Thymus (tissue), 11 donors: ENCODE results near the gene PSTPIP2. TPM values are rescaled to one million over a fixed set of nuclear protein-coding genes. Genes with fewer than 3 reads are reported as not detected.
"Not testable (repeated sequence)": the region's sequence is repeated elsewhere in the genome, so short reads cannot be mapped to it uniquely, and the experiment has no call there.

Source experiments
- DNase-seq, 9 donors: peaks; one replicate each; pipeline ENCODE4 v3.0.0-alpha.2; 2013; ENCODE audit warnings: low spot score in 9 of 9, low read depth in 6 of 9, missing footprints in 1 of 9
- H3K27ac ChIP-seq, 2 donors: one replicate each; pipeline ENCODE4 v1.5.1; 2013; ENCODE audit warnings: control low read depth in 1 of 2, low read depth in 1 of 2, low read length in 1 of 2, mild to moderate bottlenecking in 1 of 2, moderate library complexity in 1 of 2
- H3K27me3 ChIP-seq, 2 donors: one replicate each; pipeline ENCODE4 v1.5.1; 2013; ENCODE audit warnings: low read length in 1 of 2; ENCODE audit not compliant: control insufficient read depth in 2 of 2, insufficient read depth in 1 of 2
- H3K36me3 ChIP-seq, 2 donors: one replicate each; pipeline ENCODE4 v1.5.1; 2013; ENCODE audit warnings: low read length in 1 of 2, mild to moderate bottlenecking in 1 of 2, moderate library complexity in 1 of 2; ENCODE audit not compliant: control insufficient read depth in 2 of 2, insufficient read depth in 2 of 2
- H3K4me1 ChIP-seq, 2 donors: one replicate each; pipeline ENCODE4 v1.5.1; 2013; ENCODE audit warnings: low read length in 2 of 2; ENCODE audit not compliant: control insufficient read depth in 2 of 2, insufficient read depth in 2 of 2
- H3K4me3 ChIP-seq, 2 donors: one replicate each; pipeline ENCODE4 v1.5.1; 2013; ENCODE audit warnings: low read length in 2 of 2, control low read depth in 1 of 2, mild to moderate bottlenecking in 1 of 2
- H3K9me3 ChIP-seq, 2 donors: one replicate each; pipeline ENCODE4 v1.5.1; 2013; ENCODE audit warnings: low read length in 1 of 2, mild to moderate bottlenecking in 1 of 2; ENCODE audit not compliant: control insufficient read depth in 2 of 2, insufficient read depth in 1 of 2
- WGBS: extraction: QIAGEN DNeasy Blood & Tissue Kit; methylation state at CpG from one replicate; pipeline ENCODE4 v1.1.7; 2013; 5-methylcytosine and 5-hydroxymethylcytosine counted together
- polyA plus RNA-seq: library from polyadenylated mRNA; stranded (reverse); fragments of 200-250 nt; gene quantifications from one replicate; pipeline ENCODE4 v1.2.3, GENCODE V29; 2013
- total RNA-seq: library from RNA; stranded (reverse); fragments of 120-200 nt; gene quantifications from one replicate; pipeline ENCODE4 v1.2.4, GENCODE V29; 2013
- donor health status: healthy.

The PSTPIP2 gene
- total and polyA plus RNA-seq, 2 donors: 6.1 to 8.1 TPM

DNA sequence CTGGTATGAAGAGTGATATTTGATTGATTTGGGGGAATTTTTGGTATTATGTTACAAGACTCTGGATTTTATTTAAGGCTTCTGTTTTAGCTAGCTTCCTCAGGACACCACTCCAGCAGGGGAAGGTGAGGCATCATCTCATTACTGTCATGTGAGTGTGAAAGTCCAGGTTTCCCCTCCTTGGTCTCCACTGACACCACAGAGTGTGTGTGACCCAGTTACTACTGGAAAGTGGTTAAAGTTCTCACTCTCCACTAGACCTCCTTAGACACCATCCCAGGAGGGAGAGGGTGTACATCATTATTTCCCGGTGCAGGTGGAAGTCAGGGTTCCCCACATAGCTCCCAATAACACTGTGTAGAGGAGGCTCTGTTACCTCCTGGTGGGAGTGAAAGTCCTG, 69.1 kb downstream of the PSTPIP2 start:
- Histone ChIP-seq H3K4me3 (no peak overlapping the region), H3K9me3 (peaks cover 0 to 6% of the 10 kb centered on the region in 2 donors), H3K36me3 (no peaks in the 10 kb centered on the region), H3K4me1 (peaks cover 7 to 10% of the 10 kb centered on the region in 2 donors), H3K27ac (no peak overlapping the region), H3K27me3 (no peaks in the 10 kb centered on the region)
- DNase-seq: no peak
- 97% methylated on average over 1 of the region's 1 CpG for WGBS

DNA sequence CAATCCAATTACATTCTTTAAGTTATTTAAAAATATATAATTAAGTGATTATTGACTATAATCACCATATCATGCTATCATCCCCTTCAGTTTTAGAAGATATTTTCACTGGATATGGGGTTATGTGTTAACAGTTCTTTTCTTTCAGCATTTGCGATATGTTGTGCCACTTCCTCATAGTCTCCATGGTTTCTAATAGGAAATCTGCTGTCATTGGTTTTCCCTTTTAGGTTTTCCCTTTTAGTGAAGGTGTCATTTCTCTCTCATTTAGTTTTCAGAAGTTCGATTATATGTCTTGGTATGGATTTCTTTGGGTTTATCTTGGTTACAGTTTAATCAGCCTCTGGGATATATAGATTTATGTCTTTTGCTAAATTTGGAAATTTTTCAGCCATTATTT, 70.2 kb downstream of the PSTPIP2 start:
- H3K9me3 ChIP-seq: peaks cover 0 to 6% of the 10 kb centered on the region in 2 donors
- no peak overlapping the region for H3K4me3 ChIP-seq
- H3K27ac ChIP-seq: no peak overlapping the region
- no peak for DNase-seq
- peaks cover 7 to 14% of the 10 kb centered on the region in 2 donors for H3K4me1 ChIP-seq
- H3K36me3 ChIP-seq: no peaks in the 10 kb centered on the region
- 95% methylated on average over 2 of the region's 2 CpGs for WGBS
- H3K27me3 ChIP-seq: no peaks in the 10 kb centered on the region

DNA sequence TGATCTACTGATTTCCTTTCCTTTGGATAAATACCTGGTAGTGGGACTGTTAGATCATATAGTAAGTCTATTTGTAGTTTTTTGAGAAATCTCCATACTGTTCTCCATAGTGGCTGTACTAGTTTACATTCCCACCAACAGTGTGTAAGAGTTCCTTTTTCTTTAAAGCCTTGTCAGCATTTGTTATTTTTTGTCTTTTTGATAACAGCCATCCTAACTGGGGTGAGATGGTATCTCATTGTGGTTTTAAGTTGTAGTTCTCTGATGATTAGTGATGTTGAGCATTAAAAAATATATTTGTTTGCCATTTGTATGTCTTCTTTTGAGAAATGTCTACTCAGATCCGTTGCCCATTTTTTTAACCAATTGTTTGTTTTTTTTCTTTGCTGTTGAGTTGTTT, 71.0 kb downstream of the PSTPIP2 start:
- Histone ChIP-seq H3K36me3 (no peaks in the 10 kb centered on the region), H3K4me1 (peaks cover 7 to 14% of the 10 kb centered on the region in 2 donors)

DNA sequence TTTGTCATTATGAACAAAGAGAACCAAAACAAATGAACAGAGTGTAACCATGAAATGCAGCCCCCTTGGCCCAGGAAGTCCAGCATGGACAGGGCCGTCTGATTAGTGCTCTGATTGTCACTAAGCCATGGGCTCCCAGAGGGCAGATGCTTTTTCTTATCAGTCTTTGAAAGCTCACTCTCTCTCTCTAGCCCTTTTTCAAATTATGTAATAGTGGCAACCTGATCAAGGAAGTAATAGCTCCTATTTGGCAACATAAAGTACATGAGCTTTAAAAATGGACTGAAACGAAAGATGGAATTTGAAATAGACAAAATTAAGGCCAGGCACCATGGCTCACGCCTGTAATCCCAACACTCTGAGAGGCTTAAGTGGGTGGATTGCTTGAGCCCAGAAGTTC, 72.5 kb downstream of the PSTPIP2 start:
- Histone ChIP-seq H3K36me3 (no peaks in the 10 kb centered on the region), H3K4me1 (peaks cover 7 to 14% of the 10 kb centered on the region in 2 donors), H3K9me3 (peaks cover 0 to 6% of the 10 kb centered on the region in 2 donors), H3K27ac (no peak overlapping the region), H3K4me3 (no peak overlapping the region), H3K27me3 (no peaks in the 10 kb centered on the region)
- WGBS: 93% methylated on average over 3 of the region's 3 CpGs
- no peak for DNase-seq

More for the DNA sequence above, 71.0 kb downstream of the PSTPIP2 start:
- DNase-seq: no peak
- Histone ChIP-seq H3K27me3 (no peaks in the 10 kb centered on the region), H3K4me3 (no peak overlapping the region), H3K27ac (no peak overlapping the region), H3K9me3 (peaks cover 0 to 6% of the 10 kb centered on the region in 2 donors)
- 33% methylated on average over 1 of the region's 1 CpG for WGBS

DNA sequence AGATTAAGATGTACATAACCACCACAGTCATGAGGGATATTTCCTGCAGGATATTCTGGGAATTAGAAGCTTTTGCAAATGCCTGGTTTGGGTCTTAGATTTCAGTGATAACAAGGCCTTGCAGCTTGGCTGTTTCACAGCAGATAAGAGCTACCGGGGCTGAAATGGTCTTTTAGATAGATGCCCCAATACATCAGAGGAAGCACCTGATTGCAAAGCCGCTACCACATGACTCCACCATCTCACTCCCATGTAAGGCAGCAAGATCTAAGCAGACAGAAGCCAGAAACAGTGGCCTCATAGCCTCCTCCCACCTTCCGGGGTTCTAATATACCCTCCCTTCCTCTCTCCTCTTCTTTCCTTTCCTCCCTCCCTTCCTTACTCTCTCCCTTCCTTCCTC, 73.8 kb downstream of the PSTPIP2 start:
- Histone ChIP-seq H3K9me3 (peaks cover 0 to 5% of the 10 kb centered on the region in 2 donors), H3K4me1 (peaks cover 7 to 14% of the 10 kb centered on the region in 2 donors), H3K27me3 (no peaks in the 10 kb centered on the region), H3K27ac (peak overlapping the region; percentile 61 to 80), H3K36me3 (no peaks in the 10 kb centered on the region), H3K4me3 (no peak overlapping the region)
- peak in 6 of 9 donors; percentile 9 to 66 (median 26) for DNase-seq
- WGBS: 25% methylated on average over 3 of the region's 3 CpGs

DNA sequence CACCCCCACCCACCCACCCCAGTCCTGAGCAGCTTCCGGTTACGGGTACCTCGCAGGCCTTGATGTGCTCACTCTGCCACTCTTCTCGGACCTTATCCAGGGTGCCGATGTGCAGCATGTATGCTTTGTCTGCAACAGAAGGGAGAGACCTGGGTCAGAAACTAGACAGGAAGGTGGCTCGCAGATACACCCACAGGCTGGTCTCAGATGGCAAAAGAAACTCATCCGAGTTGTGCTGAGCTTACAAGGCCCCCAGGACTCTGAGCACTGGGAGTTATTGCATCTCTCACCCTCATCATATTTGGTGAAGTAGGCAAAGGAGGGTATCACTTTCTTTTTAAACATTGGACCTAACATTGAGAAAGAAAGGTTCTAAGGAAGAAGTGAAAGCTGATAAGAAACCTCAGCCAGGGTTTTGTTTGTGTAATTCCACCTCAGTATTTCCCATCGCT, 74.3 kb downstream of the PSTPIP2 start:
- Histone ChIP-seq H3K4me1 (peaks cover 7 to 14% of the 10 kb centered on the region in 2 donors), H3K27ac (peak overlapping the region; percentile 80 to 85), H3K36me3 (no peaks in the 10 kb centered on the region), H3K27me3 (no peaks in the 10 kb centered on the region), H3K9me3 (peaks cover 0 to under 1% of the 10 kb centered on the region in 2 donors), H3K4me3 (no peak overlapping the region)
- 49% methylated on average over 8 of the region's 8 CpGs for WGBS
- peak in 5 of 9 donors; percentile 7 to 51 (median 24) for DNase-seq

DNA sequence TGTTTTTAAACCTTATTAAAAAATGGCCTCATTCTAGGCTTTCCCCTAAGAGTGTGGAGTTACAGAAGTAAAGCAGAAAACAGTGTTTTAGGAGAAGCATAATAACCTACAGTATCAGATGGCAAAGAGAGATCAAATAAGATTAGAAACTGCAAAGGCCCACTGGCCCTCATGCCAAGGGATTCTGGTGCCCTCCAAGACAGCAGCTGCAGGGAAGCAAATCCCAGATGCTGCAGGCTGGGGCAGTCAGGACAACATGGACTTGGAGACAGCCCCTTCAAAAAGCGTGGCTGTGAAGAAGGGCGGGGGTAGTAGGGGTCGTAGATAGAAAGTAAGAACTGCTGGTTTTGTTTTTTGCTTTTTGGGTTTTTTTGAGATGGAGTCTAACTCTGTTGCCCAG, 76.6 kb downstream of the PSTPIP2 start:
- no peak overlapping the region for H3K4me3 ChIP-seq
- WGBS: over 99% methylated on average over 3 of the region's 3 CpGs
- H3K9me3 ChIP-seq: no peaks in the 10 kb centered on the region
- peaks cover 7 to 14% of the 10 kb centered on the region in 2 donors for H3K4me1 ChIP-seq
- H3K27ac ChIP-seq: no peak overlapping the region
- no peaks in the 10 kb centered on the region for H3K36me3 ChIP-seq
- DNase-seq: no peak
- H3K27me3 ChIP-seq: no peaks in the 10 kb centered on the region

DNA sequence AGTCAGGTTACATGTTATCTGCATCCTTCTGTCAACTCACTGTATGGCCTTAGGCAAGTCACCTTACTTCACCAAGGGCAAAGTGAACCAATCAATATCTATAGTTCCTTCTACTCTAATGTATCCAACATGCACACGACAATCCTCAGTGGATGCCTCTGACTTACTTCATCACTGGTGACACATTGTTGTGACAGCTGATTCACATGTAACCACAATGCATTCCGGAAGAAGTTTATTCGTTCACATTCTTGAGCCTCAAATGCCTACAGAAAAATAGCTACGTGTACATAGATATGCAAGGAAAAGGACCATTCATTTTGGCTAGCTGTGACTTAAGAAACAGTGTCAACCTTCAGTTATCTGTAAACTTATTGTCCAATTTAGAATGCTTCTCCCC, 78.6 kb downstream of the PSTPIP2 start:
- no peak for DNase-seq
- WGBS: 97% methylated on average over 4 of the region's 4 CpGs

DNA sequence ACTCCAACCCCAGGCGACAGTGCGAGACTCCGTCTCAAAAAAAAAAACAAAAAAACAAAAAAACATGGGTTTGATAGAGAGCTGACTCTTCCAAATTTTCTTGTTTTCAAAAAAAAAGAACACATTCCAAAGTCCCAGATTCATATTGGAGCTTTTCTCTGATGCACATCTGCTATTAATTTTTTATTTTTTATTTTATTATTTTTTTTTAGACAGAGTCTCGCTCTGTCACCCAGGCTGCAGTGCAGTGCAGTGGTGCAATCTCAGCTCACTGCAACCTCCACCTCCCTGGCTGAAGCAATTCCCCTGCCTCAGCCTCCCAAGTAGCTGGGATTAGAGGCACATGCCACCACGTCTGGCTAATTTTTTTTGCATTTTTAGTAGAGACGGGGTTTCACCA, 79.5 kb downstream of the PSTPIP2 start:
- not testable (repeated sequence) for H3K36me3 ChIP-seq, DNase-seq, H3K4me1 ChIP-seq, H3K27me3 ChIP-seq, H3K9me3 ChIP-seq, H3K27ac ChIP-seq, H3K4me3 ChIP-seq
- WGBS: 97% methylated on average over 6 of the region's 6 CpGs

More for the DNA sequence above, 78.6 kb downstream of the PSTPIP2 start:
- H3K9me3 ChIP-seq: no peaks in the 10 kb centered on the region
- H3K4me3 ChIP-seq: no peak overlapping the region
- no peaks in the 10 kb centered on the region for H3K36me3 ChIP-seq
- peaks cover 5 to 9% of the 10 kb centered on the region in 2 donors for H3K4me1 ChIP-seq
- H3K27ac ChIP-seq: no peak overlapping the region
- no peaks in the 10 kb centered on the region for H3K27me3 ChIP-seq
